IMR-90 (cell line): ENCODE data around the gene SLAMF8. TPM values are rescaled to one million over a fixed set of nuclear protein-coding genes. Genes with fewer than 3 reads are reported as not detected.

Experiments
- ATAC-seq: fragments of 200-7000 bp; cut with Tn5 transposase; 2 replicates; pipeline ENCODE4 v1.9.1; 2020; ENCODE audit warnings: low read depth, mild to moderate bottlenecking, moderate library complexity
- BruUV-seq: library from RNA; stranded (reverse); fragments of 400-500 nt; replicated peaks from 2 replicates; lab custom pipeline; 2021; lab: Mats Ljungman, UMichigan
- CTCF ChIA-PET: fragments of 300-600 bp; formaldehyde crosslinking; extraction: SDS; loops from one replicate; lab custom pipeline; 2021; ENCODE audit warnings: antibody characterized with exemption; lab: Yijun Ruan, JAX
- POLR2A ChIA-PET: fragments of 300-600 bp; sonication (Branson Sonifier 250); formaldehyde crosslinking; loops from one replicate; lab custom pipeline; 2022; ENCODE audit warnings: antibody characterized with exemption; ENCODE audit not compliant: unreplicated experiment; lab: Charles Lee
- DNase-seq: peaks from one replicate; pipeline ENCODE4 v3.0.0; 2013
- H2AFZ ChIP-seq: replicated peaks from 2 replicates; pipeline ENCODE3; 2013; ENCODE audit warnings: low read length, mild to moderate bottlenecking; ENCODE audit not compliant: poor library complexity
- H2AK5ac ChIP-seq: 2 replicates; pipeline ENCODE4 v1.6.1; 2013; ENCODE audit warnings: low read depth, low read length, inconsistent platforms
- H2AK9ac ChIP-seq: replicated peaks from 2 replicates; pipeline ENCODE3; 2013; ENCODE audit warnings: mild to moderate bottlenecking, low read depth, low read length, moderate library complexity; ENCODE audit not compliant: poor library complexity
- H2BK120ac ChIP-seq: 2 replicates; pipeline ENCODE4 v1.6.1; 2013; ENCODE audit warnings: low read depth, low read length, inconsistent platforms
- H2BK15ac ChIP-seq: 3 replicates; pipeline ENCODE4 v1.6.1; 2013; ENCODE audit warnings: low read depth, low read length, inconsistent platforms
- H2BK20ac ChIP-seq: 2 replicates; pipeline ENCODE4 v1.6.1; 2013; ENCODE audit warnings: low read depth, mild to moderate bottlenecking, inconsistent platforms, low read length, moderate library complexity
- H2BK5ac ChIP-seq: 2 replicates; pipeline ENCODE4 v1.6.1; 2013; ENCODE audit warnings: mild to moderate bottlenecking, low read depth, low read length, inconsistent platforms; ENCODE audit not compliant: poor library complexity, severe bottlenecking
- H3K14ac ChIP-seq: replicated peaks from 2 replicates; pipeline ENCODE4 v1.6.1; 2013; ENCODE audit warnings: low read depth, low read length, inconsistent platforms
- H3K18ac ChIP-seq: 2 replicates; pipeline ENCODE4 v1.6.1; 2013; ENCODE audit warnings: low read depth, low read length, control low read depth
- H3K23ac ChIP-seq: 2 replicates; pipeline ENCODE4 v1.6.1; 2013; ENCODE audit warnings: low read depth, low read length, inconsistent platforms
- H3K27ac ChIP-seq: 2 replicates; pipeline ENCODE4 v1.5.1; 2013; ENCODE audit warnings: mild to moderate bottlenecking, control low read depth, low read length; ENCODE audit not compliant: insufficient read depth
- H3K27me3 ChIP-seq: 2 replicates; pipeline ENCODE4 v1.6.1; 2013; ENCODE audit warnings: low read length; ENCODE audit not compliant: control insufficient read depth, insufficient read depth
- H3K36me3 ChIP-seq: 2 replicates; pipeline ENCODE4 v1.6.1; 2013; ENCODE audit warnings: low read length, mixed read lengths; ENCODE audit not compliant: control insufficient read depth, insufficient read depth
- H3K4ac ChIP-seq: 2 replicates; pipeline ENCODE4 v1.6.1; 2013; ENCODE audit warnings: low read depth, low read length, inconsistent platforms
- H3K4me1 ChIP-seq: 2 replicates; pipeline ENCODE4 v1.6.1; 2013; ENCODE audit warnings: low read length, mixed read lengths; ENCODE audit not compliant: control insufficient read depth, insufficient read depth
- H3K4me2 ChIP-seq: 2 replicates; pipeline ENCODE4 v1.6.1; 2013; ENCODE audit warnings: low read depth, mild to moderate bottlenecking, control low read depth, low read length, moderate library complexity
- H3K4me3 ChIP-seq: 2 replicates; pipeline ENCODE4 v1.5.1; 2013; ENCODE audit warnings: low read depth, mild to moderate bottlenecking, control low read depth, low read length, moderate library complexity; ENCODE audit not compliant: insufficient read depth
- H3K56ac ChIP-seq: 2 replicates; pipeline ENCODE4 v1.6.1; 2013; ENCODE audit warnings: low read length, inconsistent platforms; ENCODE audit not compliant: insufficient read depth; ENCODE audit errors: extremely low read depth
- H3K79me1 ChIP-seq, 2 experiments: 2 replicates each; pipeline ENCODE4 v1.6.1; 2013; ENCODE audit warnings: low read length in 2 of 2, inconsistent platforms in 1 of 2, low read depth in 1 of 2
- H3K9ac ChIP-seq: 2 replicates; pipeline ENCODE4 v1.6.1; 2013; ENCODE audit warnings: low read depth, low read length, control low read depth
- H3K9me1 ChIP-seq: 2 replicates; pipeline ENCODE4 v1.6.1; 2013; ENCODE audit warnings: low read length, inconsistent platforms; ENCODE audit not compliant: insufficient read depth
- H3K9me3 ChIP-seq: 2 replicates; pipeline ENCODE4 v1.6.1; 2013; ENCODE audit warnings: low read length; ENCODE audit not compliant: control insufficient read depth, insufficient read depth
- H4K20me1 ChIP-seq: 2 replicates; pipeline ENCODE4 v1.6.1; 2013; ENCODE audit warnings: low read length, inconsistent platforms; ENCODE audit not compliant: insufficient read depth
- H4K5ac ChIP-seq: 2 replicates; pipeline ENCODE4 v1.6.1; 2013; ENCODE audit warnings: mild to moderate bottlenecking, low read depth, low read length, control low read depth
- H4K8ac ChIP-seq, 2 experiments: 2 replicates each; pipeline ENCODE4 v1.6.1; 2013; ENCODE audit warnings: low read depth in 2 of 2, low read length in 2 of 2, control low read depth in 1 of 2, inconsistent platforms in 1 of 2
- H4K91ac ChIP-seq: 2 replicates; pipeline ENCODE4 v1.6.1; 2013; ENCODE audit warnings: low read depth, low read length, inconsistent platforms; ENCODE audit not compliant: insufficient read depth
- CEBPB ChIP-seq: IDR thresholded peaks from 2 replicates; pipeline ENCODE4 v1.6.1; 2012; ENCODE audit warnings: low read depth, low read length, improper control_type of control experiment
- CHD1 ChIP-seq: IDR thresholded peaks from 2 replicates; pipeline ENCODE4 v1.6.1; 2012; ENCODE audit warnings: low read depth, low read length, improper control_type of control experiment
- CTCF ChIP-seq: conservative IDR thresholded peaks from 2 replicates; pipeline ENCODE4 v1.5.1; 2012; ENCODE audit warnings: mild to moderate bottlenecking, low read depth, low read length, improper control_type of control experiment
- MAFK ChIP-seq: IDR thresholded peaks from 2 replicates; pipeline ENCODE4 v1.6.1; 2012; ENCODE audit warnings: low read depth, low read length, improper control_type of control experiment
- POLR2A ChIP-seq: IDR thresholded peaks from 2 replicates; pipeline ENCODE4 v1.6.1; 2012; ENCODE audit warnings: mild to moderate bottlenecking, low read depth, low read length
- RAD21 ChIP-seq: IDR thresholded peaks from 2 replicates; pipeline ENCODE4 v1.6.1; 2012; ENCODE audit warnings: low read length, improper control_type of control experiment
- RCOR1 ChIP-seq: IDR thresholded peaks from 2 replicates; pipeline ENCODE4 v1.6.1; 2012; ENCODE audit warnings: mild to moderate bottlenecking, low read length, improper control_type of control experiment; ENCODE audit not compliant: insufficient replicate concordance
- USF2 ChIP-seq: fragments of 150-350 bp; IDR thresholded peaks from 2 replicates; pipeline ENCODE4 v1.6.1; 2017; ENCODE audit warnings: mild to moderate bottlenecking, antibody characterized with exemption, low read length, low read depth
- WGBS, 2 experiments: methylation state at CpG; one replicate each; pipeline versions ENCODE4 v1.1.5 to v1.1.7; 2013; ENCODE audit warnings: missing lambda C conversion rate in 2 of 2; ENCODE audit not compliant: insufficient read length in 1 of 2; ENCODE audit errors: extremely low coverage in 2 of 2; 5-methylcytosine and 5-hydroxymethylcytosine counted together
- dilution Hi-C: fragments of 300-500 bp; cut with HindIII; formaldehyde crosslinking; loops from one replicate; pipeline ENCODE4 v1.14.3; 2018; ENCODE audit warnings: low sequenced_read_pairs; ENCODE audit not compliant: unreplicated experiment
- in situ Hi-C: fragments of 300-500 bp; cut with MboI; formaldehyde crosslinking; loops from 3 replicates; pipeline ENCODE4 v1.14.3; 2019; ENCODE audit warnings: low sequenced_read_pairs, inconsistent platforms, mixed read lengths
- intact Hi-C: fragments of 100-400 bp; cut with micrococcal nuclease; formaldehyde crosslinking; loops from 2 replicates; pipeline ENCODE4 v1.10.0; 2022
- polyA plus RNA-seq, 3 experiments: library from polyadenylated mRNA; depleted of rRNA; stranded (reverse); fragments of >200 nt; gene quantifications; 2 replicates each; pipeline ENCODE4 v1.2.3, GENCODE V29; 2012; ENCODE audit warnings: low replicate concordance in 1 of 3
- total RNA-seq: library from RNA; depleted of rRNA; stranded (reverse); fragments of >200 nt; gene quantifications from 2 replicates; pipeline ENCODE4 v1.2.3, GENCODE V29; 2012

The SLAMF8 gene
- total and polyA plus RNA-seq, 2 of the 4 experiments (the other 2 are of a cell fraction): 0.07 TPM; not detected in 1

- Histone ChIP-seq H3K4ac (no peak overlapping the region), H2BK120ac (no peak overlapping the region), H4K91ac (no peak overlapping the region), H2BK20ac (no peak overlapping the region), H4K8ac (no peak overlapping the region), H2AK9ac (no peak overlapping the region), H3K14ac (no peak overlapping the region), H3K18ac (no peak overlapping the region), H3K4me2 (no peak overlapping the region), H3K23ac (no peak overlapping the region), H3K9ac (no peak overlapping the region), H3K27me3 (peaks cover 28% of the 10 kb centered on the region), H3K27ac (no peak overlapping the region), H4K20me1 (no peaks in the 10 kb centered on the region), H3K9me1 (no peaks in the 10 kb centered on the region; the same call in 1 of the 2 replicates), H2AFZ (no peak overlapping the region), H3K9me3 (no peaks in the 10 kb centered on the region), H3K56ac (no peak overlapping the region), H3K4me1 (no peaks in the 10 kb centered on the region), H3K79me1 (no peaks in the 10 kb centered on the region), H2AK5ac (no peak overlapping the region), H4K5ac (no peak overlapping the region), H2BK15ac (no peak overlapping the region), H2BK5ac (no peak overlapping the region), H3K36me3 (no peaks in the 10 kb centered on the region), H3K4me3 (no peak overlapping the region)
- POLR2A ChIA-PET: no interaction called here
- intact Hi-C loops (no loop called here), in situ Hi-C loops (no loop called here), dilution Hi-C loops (no loop called here)
- ATAC-seq (no peak), DNase-seq (peak; percentile 12)
- TF ChIP-seq POLR2A (no peak), RCOR1 (no peak), MAFK (no peak), USF2 (no peak), CTCF (no peak), CHD1 (no peak), RAD21 (no peak), CEBPB (no peak)
- WGBS, 2 experiments: no CpG with 5 or more reads among the region's 2 CpGs
- BruUV-seq: no TSS peak
- CTCF ChIA-PET: interaction anchor here (1.0 to 1.6 kb wide), 2 partner anchors 85 to 86 kb away, joined by 6 to 10 read pairs; no protein-coding TSS in a partner anchor
These were observed 21.7 kb upstream of the SLAMF8 start for GRCh38 chr1:159804924-159805323.
